HEK293 (cell line): ENCODE measurements around the gene RIN3.

Experiments
- CTCF ChIA-PET: fragments of 350-600 bp; formaldehyde crosslinking; extraction: SDS; loops from one replicate; lab custom pipeline; 2021; ENCODE audit warnings: antibody characterized with exemption; lab: Yijun Ruan, JAX
- POLR2A ChIA-PET: fragments of 300-600 bp; formaldehyde crosslinking; extraction: SDS; loops from one replicate; lab custom pipeline; 2020; ENCODE audit warnings: antibody characterized with exemption, inconsistent platforms; lab: Yijun Ruan, JAX
- H3K27ac ChIP-seq: fragments of 200-500 bp; sonication (Bioruptor generic); 2 replicates; pipeline ENCODE4 v1.5.1; 2014; ENCODE audit warnings: low read depth, low read length, control low read depth, inconsistent platforms; ENCODE audit errors: extremely low read depth
- H3K36me3 ChIP-seq, 2 experiments: fragments of 200-500 bp in 1 of 2; sonication (Bioruptor generic) in 1 of 2; 1 replicate in 1 of 2; 2 replicates in 1 of 2; pipeline ENCODE4 v1.5.1; 2014 to 2017; ENCODE audit warnings: inconsistent platforms in 2 of 2, low read length in 2 of 2; ENCODE audit not compliant: control insufficient read depth in 2 of 2, insufficient read depth in 1 of 2
- H3K4me1 ChIP-seq: fragments of 200-500 bp; sonication (Bioruptor generic); 2 replicates; pipeline ENCODE4 v1.5.1; 2014; ENCODE audit warnings: mild to moderate bottlenecking, low read length, inconsistent platforms; ENCODE audit not compliant: control insufficient read depth, insufficient read depth
- H3K4me3 ChIP-seq: 2 replicates; pipeline ENCODE4 v1.5.1; 2011; ENCODE audit warnings: low read depth, mild to moderate bottlenecking, control low read depth, low read length, moderate library complexity
- H3K9me3 ChIP-seq: fragments of 200-500 bp; sonication (Bioruptor generic); 2 replicates; pipeline ENCODE4 v1.5.1; 2014; ENCODE audit warnings: low read depth, low read length, inconsistent platforms; ENCODE audit not compliant: control insufficient read depth, insufficient read depth
- GLI4 ChIP-seq: fragments of 450-650 bp; formaldehyde crosslinking; IDR thresholded peaks from 2 replicates; pipeline ENCODE4 v1.5.1; 2016; ENCODE audit warnings: missing biosample characterization, missing genetic modification characterization
- HIC1 ChIP-seq: fragments of 450-650 bp; formaldehyde crosslinking; IDR thresholded peaks from 2 replicates; pipeline ENCODE4 v1.5.1; 2016; ENCODE audit warnings: missing biosample characterization, missing genetic modification characterization
- SALL2 ChIP-seq: fragments of 450-650 bp; formaldehyde crosslinking; IDR thresholded peaks from 2 replicates; pipeline ENCODE4 v1.5.0; 2017; ENCODE audit warnings: missing biosample characterization, mild to moderate bottlenecking, missing genetic modification characterization, borderline replicate concordance
- SP7 ChIP-seq: fragments of 450-650 bp; formaldehyde crosslinking; IDR thresholded peaks from 2 replicates; pipeline ENCODE4 v1.5.1; 2016; ENCODE audit warnings: missing biosample characterization, missing genetic modification characterization
- YY1 ChIP-seq: fragments of 450-650 bp; formaldehyde crosslinking; IDR thresholded peaks from 2 replicates; pipeline ENCODE4 v1.5.1; 2018; ENCODE audit warnings: missing biosample characterization, missing genetic modification characterization
- YY2 ChIP-seq: fragments of 450-650 bp; formaldehyde crosslinking; IDR thresholded peaks from 2 replicates; pipeline ENCODE4 v1.5.1; 2016; ENCODE audit warnings: missing biosample characterization, missing genetic modification characterization
- ZBTB49 ChIP-seq: fragments of 450-650 bp; formaldehyde crosslinking; IDR thresholded peaks from 2 replicates; pipeline ENCODE4 v1.5.1; 2016; ENCODE audit warnings: missing biosample characterization, missing genetic modification characterization, low read depth
- ZNF133 ChIP-seq: fragments of 450-650 bp; formaldehyde crosslinking; IDR thresholded peaks from 2 replicates; pipeline ENCODE4 v1.5.1; 2016; ENCODE audit warnings: missing biosample characterization, missing genetic modification characterization
- ZNF202 ChIP-seq: fragments of 450-650 bp; formaldehyde crosslinking; IDR thresholded peaks from 2 replicates; pipeline ENCODE4 v1.5.1; 2016; ENCODE audit warnings: missing biosample characterization, missing genetic modification characterization, borderline replicate concordance
- ZNF394 ChIP-seq: fragments of 450-650 bp; formaldehyde crosslinking; IDR thresholded peaks from 2 replicates; pipeline ENCODE4 v1.5.1; 2016; ENCODE audit warnings: missing biosample characterization, missing genetic modification characterization, mild to moderate bottlenecking, moderate library complexity, borderline replicate concordance
- ZNF501 ChIP-seq: fragments of 450-650 bp; formaldehyde crosslinking; IDR thresholded peaks from 2 replicates; pipeline ENCODE4 v1.5.1; 2016; ENCODE audit warnings: missing biosample characterization, missing genetic modification characterization
- ZNF530 ChIP-seq: fragments of 450-650 bp; formaldehyde crosslinking; IDR thresholded peaks from 2 replicates; pipeline ENCODE4 v1.5.1; 2016; ENCODE audit warnings: low read depth, missing biosample characterization, missing genetic modification characterization
- ZNF560 ChIP-seq: fragments of 450-650 bp; formaldehyde crosslinking; IDR thresholded peaks from 2 replicates; pipeline ENCODE4 v1.5.1; 2017; ENCODE audit warnings: missing biosample characterization, missing genetic modification characterization, borderline replicate concordance
- ZNF596 ChIP-seq: fragments of 450-650 bp; IDR thresholded peaks from 2 replicates; pipeline ENCODE4 v1.5.0; 2018; ENCODE audit warnings: missing biosample characterization, mild to moderate bottlenecking, missing genetic modification characterization, moderate library complexity
- ZNF660 ChIP-seq: fragments of 450-650 bp; IDR thresholded peaks from 2 replicates; pipeline ENCODE4 v1.5.1; 2018; ENCODE audit warnings: missing biosample characterization, mild to moderate bottlenecking, missing genetic modification characterization
- ZNF664 ChIP-seq: fragments of 450-650 bp; formaldehyde crosslinking; IDR thresholded peaks from 2 replicates; pipeline ENCODE4 v1.5.1; 2016; ENCODE audit warnings: missing biosample characterization, missing genetic modification characterization
- ZNF707 ChIP-seq: fragments of 450-650 bp; formaldehyde crosslinking; IDR thresholded peaks from 2 replicates; pipeline ENCODE4 v1.5.1; 2016; ENCODE audit warnings: missing biosample characterization, missing genetic modification characterization
- ZNF830 ChIP-seq: fragments of 450-650 bp; IDR thresholded peaks from 2 replicates; pipeline ENCODE4 v1.5.0; 2018; ENCODE audit warnings: missing biosample characterization, missing genetic modification characterization, low read depth, mild to moderate bottlenecking, moderate library complexity
- TF ChIP-seq, protein P1 (sequence below): fragments of 450-650 bp; formaldehyde crosslinking; IDR thresholded peaks from 2 replicates; pipeline ENCODE4 v1.5.1; 2017; ENCODE audit warnings: missing biosample characterization, missing genetic modification characterization
- TF ChIP-seq, protein P2 (sequence below): fragments of 450-650 bp; formaldehyde crosslinking; IDR thresholded peaks from 2 replicates; pipeline ENCODE4 v1.5.1; 2016; ENCODE audit warnings: missing biosample characterization, missing genetic modification characterization

The RIN3 gene

DNA sequence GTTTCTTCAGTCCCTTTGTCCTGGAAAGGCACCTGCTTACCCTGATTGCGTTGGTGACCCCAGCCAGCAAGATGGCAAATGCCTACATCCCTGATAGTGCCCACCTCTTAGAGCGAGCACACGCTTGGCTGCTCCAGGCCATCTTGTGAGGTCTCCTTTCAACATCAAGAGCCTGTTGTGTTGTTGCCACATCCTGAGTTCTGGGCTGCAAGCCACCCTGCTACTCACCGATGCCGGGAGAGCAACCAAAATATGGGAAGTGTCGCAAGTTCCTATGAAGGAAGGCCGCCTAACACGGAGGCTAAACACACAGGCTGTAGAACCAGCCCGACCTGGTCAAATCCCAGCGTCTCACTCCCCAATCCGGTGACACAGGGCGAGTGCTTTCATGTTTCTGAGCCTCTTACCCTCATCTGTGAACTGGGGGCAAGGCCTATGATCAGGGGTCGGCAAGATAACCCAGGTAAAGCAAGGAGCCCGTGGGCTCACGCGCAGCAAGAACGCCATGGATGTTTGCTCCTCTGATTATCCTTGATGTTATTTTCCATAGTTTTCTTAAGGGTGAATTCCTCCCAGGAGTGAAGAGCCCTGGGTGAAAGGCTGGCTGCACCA is 136.5 kb downstream of the RIN3 start:
- Histone ChIP-seq H3K36me3 (no peaks in the 10 kb centered on the region), H3K9me3 (no peaks in the 10 kb centered on the region), H3K4me1 (no peaks in the 10 kb centered on the region), H3K27ac (no peak overlapping the region), H3K4me3 (no peak overlapping the region)
- TF ChIP-seq, protein P1, sequence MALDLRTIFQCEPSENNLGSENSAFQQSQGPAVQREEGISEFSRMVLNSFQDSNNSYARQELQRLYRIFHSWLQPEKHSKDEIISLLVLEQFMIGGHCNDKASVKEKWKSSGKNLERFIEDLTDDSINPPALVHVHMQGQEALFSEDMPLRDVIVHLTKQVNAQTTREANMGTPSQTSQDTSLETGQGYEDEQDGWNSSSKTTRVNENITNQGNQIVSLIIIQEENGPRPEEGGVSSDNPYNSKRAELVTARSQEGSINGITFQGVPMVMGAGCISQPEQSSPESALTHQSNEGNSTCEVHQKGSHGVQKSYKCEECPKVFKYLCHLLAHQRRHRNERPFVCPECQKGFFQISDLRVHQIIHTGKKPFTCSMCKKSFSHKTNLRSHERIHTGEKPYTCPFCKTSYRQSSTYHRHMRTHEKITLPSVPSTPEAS (tag by site-specific recombination), result no peak
- TF ChIP-seq YY2 (no peak), ZNF202 (tag by site-specific recombination) (no peak)
- ChIA-PET CTCF (interaction anchor here (0.6 kb wide), 1 partner anchor 8 kb away, joined by 3 read pairs; no protein-coding TSS in a partner anchor), POLR2A (no interaction called here)

DNA sequence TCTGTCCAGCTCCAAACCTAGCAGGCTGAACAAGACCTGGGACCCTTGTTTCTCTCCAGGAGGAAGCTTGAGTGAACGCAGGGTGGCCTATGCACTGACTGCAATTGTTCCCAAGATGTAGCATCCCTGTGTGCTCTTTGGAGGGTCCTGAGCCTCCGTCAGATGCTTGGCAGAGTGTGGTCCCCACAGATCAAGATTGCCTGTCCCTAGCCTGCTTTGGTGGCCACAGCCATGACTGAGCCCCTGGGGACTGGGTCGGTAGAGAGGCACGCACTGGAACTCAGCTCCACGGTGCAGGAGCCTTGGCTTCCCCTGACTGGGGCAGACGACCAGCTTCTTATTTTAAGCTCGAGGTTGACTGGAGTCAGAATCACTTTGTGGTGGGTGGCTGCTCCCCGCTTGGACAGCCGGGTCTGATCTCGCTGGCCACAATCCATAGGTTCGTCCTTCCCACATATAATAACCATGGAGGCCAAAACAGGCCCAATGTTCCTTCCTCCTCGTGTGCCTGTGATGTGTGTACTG is 137.1 kb downstream of the RIN3 start:
- H3K27ac ChIP-seq, result no peak overlapping the region
- CTCF ChIA-PET, result interaction anchor here (0.6 kb wide), 1 partner anchor 8 kb away, joined by 3 read pairs; no protein-coding TSS in a partner anchor
- POLR2A ChIA-PET, result no interaction called here

More for the DNA sequence above, 137.1 kb downstream of the RIN3 start:
- H3K9me3 ChIP-seq, result no peaks in the 10 kb centered on the region
- TF ChIP-seq HIC1 (no peak), ZNF501 (no peak), ZNF530 (tag by site-specific recombination) (no peak), ZNF394 (tag by site-specific recombination) (no peak), ZNF664 (no peak), ZNF830 (tag by site-specific recombination) (no peak), ZNF560 (no peak), YY1 (tag by site-specific recombination) (no peak), ZNF707 (tag by site-specific recombination) (no peak), ZBTB49 (no peak), ZNF133 (tag by site-specific recombination) (no peak), SALL2 (tag by site-specific recombination) (no peak), ZNF660 (tag by site-specific recombination) (no peak), SP7 (tag by site-specific recombination) (no peak), GLI4 (no peak), ZNF596 (tag by site-specific recombination) (no peak)
- TF ChIP-seq, protein P2, sequence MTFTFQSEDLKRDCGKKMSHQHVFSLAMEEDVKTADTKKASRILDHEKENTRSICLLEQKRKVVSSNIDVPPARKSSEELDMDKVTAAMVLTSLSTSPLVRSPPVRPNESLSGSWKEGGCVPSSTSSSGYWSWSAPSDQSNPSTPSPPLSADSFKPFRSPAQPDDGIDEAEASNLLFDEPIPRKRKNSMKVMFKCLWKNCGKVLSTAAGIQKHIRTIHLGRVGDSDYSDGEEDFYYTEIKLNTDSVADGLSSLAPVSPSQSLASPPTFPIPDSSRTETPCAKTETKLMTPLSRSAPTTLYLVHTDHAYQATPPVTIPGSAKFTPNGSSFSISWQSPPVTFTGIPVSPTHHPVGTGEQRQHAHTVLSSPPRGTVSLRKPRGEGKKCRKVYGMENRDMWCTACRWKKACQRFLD, result no peak
- no peaks in the 10 kb centered on the region for H3K36me3 ChIP-seq
- H3K4me1 ChIP-seq, result no peaks in the 10 kb centered on the region
- H3K4me3 ChIP-seq, result no peak overlapping the region
